HEK293 (cell line): ENCODE data around the gene ALOX5AP.

Source experiments
- BCL11B ChIP-seq: fragments of 450-650 bp; formaldehyde crosslinking; IDR thresholded peaks from 2 replicates; pipeline ENCODE4 v1.5.1; 2016; ENCODE audit warnings: low read depth, missing biosample characterization, missing genetic modification characterization
- CTCF ChIP-seq: fragments of 450-650 bp; formaldehyde crosslinking; IDR thresholded peaks from 2 replicates; pipeline ENCODE4 v1.5.1; 2016; ENCODE audit warnings: missing biosample characterization, missing genetic modification characterization
- GLIS1 ChIP-seq: fragments of 450-650 bp; formaldehyde crosslinking; IDR thresholded peaks from 2 replicates; pipeline ENCODE4 v1.5.1; 2016; ENCODE audit warnings: missing biosample characterization, missing genetic modification characterization
- PATZ1 ChIP-seq: fragments of 450-650 bp; formaldehyde crosslinking; IDR thresholded peaks from 2 replicates; pipeline ENCODE4 v1.5.1; 2016; ENCODE audit warnings: missing biosample characterization, missing genetic modification characterization
- ZBTB44 ChIP-seq: fragments of 450-650 bp; IDR thresholded peaks from 2 replicates; pipeline ENCODE4 v1.5.1; 2018; ENCODE audit warnings: missing biosample characterization, mild to moderate bottlenecking, missing genetic modification characterization
- ZNF449 ChIP-seq: fragments of 450-650 bp; formaldehyde crosslinking; IDR thresholded peaks from 2 replicates; pipeline ENCODE4 v1.5.1; 2017; ENCODE audit warnings: missing biosample characterization, mild to moderate bottlenecking, missing genetic modification characterization, moderate library complexity
- ZNF561 ChIP-seq: fragments of 450-650 bp; IDR thresholded peaks from 2 replicates; pipeline ENCODE4 v1.5.1; 2018; ENCODE audit warnings: missing biosample characterization, missing genetic modification characterization, borderline replicate concordance
- ZNF791 ChIP-seq: fragments of 450-650 bp; formaldehyde crosslinking; IDR thresholded peaks from 2 replicates; pipeline ENCODE4 v1.5.1; 2016; ENCODE audit warnings: missing biosample characterization, missing genetic modification characterization

- TF ChIP-seq ZBTB44 (tag by site-specific recombination), result no peak
- TF ChIP-seq GLIS1 (tag by site-specific recombination), result no peak
- no peak for TF ChIP-seq BCL11B (tag by site-specific recombination)
- no peak for TF ChIP-seq ZNF449 (tag by site-specific recombination)
- TF ChIP-seq CTCF (tag by site-specific recombination), result no peak
- TF ChIP-seq PATZ1 (tag by site-specific recombination), result no peak
- no peak for TF ChIP-seq ZNF791 (tag by site-specific recombination)
- TF ChIP-seq ZNF561 (tag by site-specific recombination), result no peak
These were observed 30.9 kb downstream of the ALOX5AP start for GRCh38 chr13:30766231-30766630.
